Hematopoietic multipotent progenitor cell treated with erythropoietin and hydrocortisone succinate and interleukin-3 and kit ligand, for 4 days (in vitro differentiated cells): ENCODE measurements around the gene SMARCA4.
A peak's percentile ranks its signal among the peaks of the same experiment; 100 is the strongest.
"Not testable (repeated sequence)": the region's sequence is repeated elsewhere in the genome, so short reads cannot be mapped to it uniquely, and the experiment has no call there.

ENCODE experiments used
- DNase-seq: peaks from one replicate; pipeline ENCODE4 v3.0.0-alpha.2; 2015

The SMARCA4 gene

GRCh38 chr19:11078893-11079292, 118.1 kb downstream of the SMARCA4 start:
- no peak for DNase-seq

DNA sequence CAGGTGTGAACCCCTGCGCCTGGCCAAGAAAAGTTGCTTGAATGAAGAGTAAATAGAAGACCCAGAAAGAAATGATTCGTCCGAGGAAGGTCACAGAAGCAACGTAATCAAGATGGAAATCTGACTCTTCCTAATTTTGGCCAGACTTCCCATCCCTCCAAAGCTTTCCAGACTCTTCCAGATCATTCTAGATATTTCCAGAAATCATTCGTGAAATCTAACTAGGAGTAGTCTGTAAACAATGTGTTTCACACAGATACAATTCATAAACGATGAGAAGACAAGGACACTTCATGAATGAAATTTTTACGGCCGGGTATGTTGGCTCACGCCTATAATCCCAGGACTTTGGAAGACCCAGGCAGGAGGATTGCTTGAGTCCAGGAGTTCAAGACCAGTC, 119.2 kb downstream of the SMARCA4 start:
- DNase-seq: no peak

GRCh38 chr19:11087870-11088505, 127.2 kb downstream of the SMARCA4 start:
- DNase-seq: peak; percentile 60

GRCh38 chr19:11088506-11089253, 127.8 kb downstream of the SMARCA4 start:
- DNase-seq: no peak

DNA sequence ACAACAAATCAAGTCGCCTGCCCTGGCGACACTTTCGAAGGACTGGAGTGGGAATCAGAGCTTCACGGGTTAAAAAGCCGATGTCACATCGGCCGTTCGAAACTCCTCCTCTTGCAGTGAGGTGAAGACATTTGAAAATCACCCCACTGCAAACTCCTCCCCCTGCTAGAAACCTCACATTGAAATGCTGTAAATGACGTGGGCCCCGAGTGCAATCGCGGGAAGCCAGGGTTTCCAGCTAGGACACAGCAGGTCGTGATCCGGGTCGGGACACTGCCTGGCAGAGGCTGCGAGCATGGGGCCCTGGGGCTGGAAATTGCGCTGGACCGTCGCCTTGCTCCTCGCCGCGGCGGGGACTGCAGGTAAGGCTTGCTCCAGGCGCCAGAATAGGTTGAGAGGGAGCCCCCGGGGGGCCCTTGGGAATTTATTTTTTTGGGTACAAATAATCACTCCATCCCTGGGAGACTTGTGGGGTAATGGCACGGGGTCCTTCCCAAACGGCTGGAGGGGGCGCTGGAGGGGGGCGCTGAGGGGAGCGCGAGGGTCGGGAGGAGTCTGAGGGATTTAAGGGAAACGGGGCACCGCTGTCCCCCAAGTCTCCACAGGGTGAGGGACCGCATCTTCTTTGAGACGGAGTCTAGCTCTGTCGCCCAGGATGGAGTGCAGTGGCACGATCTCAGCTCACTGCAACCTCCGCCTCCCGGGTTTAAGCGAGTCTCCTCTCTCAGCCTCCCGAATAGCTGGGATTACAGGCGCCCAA, 128.6 kb downstream of the SMARCA4 start, which contains the start of gene LDLR:
Gene LDLR (plus strand): TSS at position 210 of the 760 bp plus-strand sequence. CDS start 86 bp downstream, at position 296.
- peak; percentile 99 for DNase-seq

- not testable (repeated sequence) for DNase-seq
These were observed 129.1 kb downstream of the SMARCA4 start for GRCh38 chr19:11090014-11090263.

- DNase-seq: peak; percentile 99
These were observed 129.6 kb downstream of the SMARCA4 start for GRCh38 chr19:11090264-11090996.

DNA sequence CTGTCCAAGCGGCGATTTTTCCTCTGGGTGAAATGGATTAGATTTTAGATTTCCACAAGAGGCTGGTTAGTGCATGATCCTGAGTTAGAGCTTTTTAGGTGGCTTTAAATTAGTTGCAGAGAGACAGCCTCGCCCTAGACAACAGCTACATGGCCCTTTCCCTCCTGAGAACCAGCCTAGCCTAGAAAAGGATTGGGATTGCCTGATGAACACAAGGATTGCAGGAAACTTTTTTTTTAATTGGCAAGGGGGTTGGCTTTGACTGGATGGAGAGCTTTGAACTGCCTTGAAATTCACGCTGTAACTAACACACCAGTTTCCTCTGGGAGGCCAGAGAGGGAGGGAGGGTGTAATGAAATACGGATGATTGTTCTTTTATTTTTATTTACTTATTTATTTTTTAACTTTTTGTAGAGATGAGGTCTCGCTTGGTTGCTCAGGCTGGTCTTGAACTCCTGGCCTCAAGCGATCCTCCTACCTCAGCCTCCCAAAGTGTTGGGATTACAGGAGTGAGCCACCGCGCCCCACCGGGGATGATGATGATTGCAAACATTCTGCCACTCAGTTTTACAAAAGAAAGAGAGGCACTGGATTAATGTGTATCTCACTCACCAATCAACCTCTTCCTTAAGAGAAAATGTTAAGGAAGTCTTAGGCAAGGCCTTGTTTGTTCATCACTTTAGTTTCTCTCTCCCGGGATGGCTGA, 130.3 kb downstream of the SMARCA4 start:
- DNase-seq: no peak

- DNase-seq: peak; percentile 67
These were observed 130.9 kb downstream of the SMARCA4 start for GRCh38 chr19:11091703-11092153.

DNA sequence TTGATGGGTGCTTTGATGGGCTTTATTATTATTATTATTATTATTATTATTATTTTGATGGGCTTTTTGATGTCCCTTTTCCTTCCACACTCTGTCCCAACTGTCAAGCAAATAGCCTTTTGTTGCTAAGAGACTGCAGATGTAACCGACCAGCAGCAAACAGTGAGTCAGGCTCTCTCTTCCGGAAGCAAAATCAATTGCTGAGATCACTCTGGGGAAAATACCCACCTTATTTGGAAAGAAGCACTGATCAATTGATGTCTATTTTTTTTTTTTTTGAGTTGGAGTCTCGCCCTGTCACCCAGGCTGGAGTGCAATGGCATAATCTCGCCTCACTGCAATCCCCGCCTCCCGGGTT, 131.3 kb downstream of the SMARCA4 start:
- peak; percentile 50 for DNase-seq

DNA sequence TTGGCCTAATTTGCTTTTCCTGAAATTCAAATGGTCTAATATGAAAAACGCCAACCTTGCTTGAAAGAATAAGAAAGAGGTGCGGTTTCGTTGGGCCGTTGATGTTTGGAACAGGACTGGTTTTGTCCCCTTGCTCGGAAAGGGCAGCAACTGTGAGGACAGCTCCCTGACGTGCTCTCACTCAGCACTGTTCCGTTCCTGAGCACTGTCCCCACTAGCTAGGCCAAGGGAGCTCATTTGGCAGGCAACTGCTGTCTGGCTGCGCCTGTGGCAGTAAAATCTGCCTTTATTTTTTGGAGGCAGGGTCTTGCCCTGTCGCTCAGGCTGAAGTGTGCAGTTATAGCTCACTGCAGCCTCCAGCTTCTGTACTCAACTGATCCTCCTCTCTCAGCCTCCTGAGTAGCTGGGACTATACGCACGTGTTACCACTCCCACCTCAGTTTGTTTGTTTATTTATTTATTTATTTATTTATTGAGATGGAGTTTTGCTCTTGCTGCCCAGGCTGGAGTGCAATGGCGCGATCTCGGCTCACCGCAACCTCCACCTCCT, 132.9 kb downstream of the SMARCA4 start:
- no peak for DNase-seq

GRCh38 chr19:11094520-11094894, 133.7 kb downstream of the SMARCA4 start:
- no peak for DNase-seq

GRCh38 chr19:11096210-11096841, 135.5 kb downstream of the SMARCA4 start:
- peak; percentile 50 for DNase-seq

DNA sequence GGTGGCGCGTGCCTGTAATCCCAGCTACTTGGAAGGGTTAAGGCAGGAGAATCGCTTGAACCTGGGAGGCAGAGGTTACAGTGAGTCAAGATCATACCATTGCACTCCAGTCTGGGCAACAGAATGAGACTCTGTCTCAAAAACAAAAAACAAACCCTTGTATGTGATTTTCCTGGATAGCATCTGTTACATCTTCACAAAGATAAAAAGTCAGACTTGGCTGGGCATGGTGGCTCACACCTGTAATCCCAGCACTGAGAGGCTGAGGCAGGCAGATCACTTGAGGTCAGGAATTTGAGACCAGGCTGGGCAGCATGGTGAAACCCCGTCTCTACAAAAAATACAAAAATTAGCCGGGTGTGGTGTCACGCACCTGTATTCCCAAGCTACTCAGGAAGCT, 136.5 kb downstream of the SMARCA4 start:
- DNase-seq: not testable (repeated sequence)

DNA sequence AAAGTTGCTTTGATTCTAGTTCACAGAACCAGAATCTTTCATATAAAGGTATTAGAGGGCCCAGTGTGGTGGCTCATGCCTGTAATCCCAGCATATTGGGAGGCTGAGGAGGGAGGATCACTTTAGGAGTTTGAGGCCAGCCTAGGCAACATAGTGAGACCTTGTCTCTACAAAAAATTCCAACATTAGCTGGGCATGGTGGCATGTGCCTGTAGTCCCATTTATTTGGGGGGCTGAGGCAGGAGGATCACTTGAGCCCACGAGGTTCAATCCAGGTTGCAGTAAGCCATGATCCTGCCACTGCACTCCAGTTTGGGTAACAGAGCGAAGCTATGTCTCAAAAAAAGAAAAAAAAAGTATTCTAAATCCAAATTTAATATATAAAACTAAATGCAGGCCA, 137.5 kb downstream of the SMARCA4 start:
- DNase-seq: no peak

DNA sequence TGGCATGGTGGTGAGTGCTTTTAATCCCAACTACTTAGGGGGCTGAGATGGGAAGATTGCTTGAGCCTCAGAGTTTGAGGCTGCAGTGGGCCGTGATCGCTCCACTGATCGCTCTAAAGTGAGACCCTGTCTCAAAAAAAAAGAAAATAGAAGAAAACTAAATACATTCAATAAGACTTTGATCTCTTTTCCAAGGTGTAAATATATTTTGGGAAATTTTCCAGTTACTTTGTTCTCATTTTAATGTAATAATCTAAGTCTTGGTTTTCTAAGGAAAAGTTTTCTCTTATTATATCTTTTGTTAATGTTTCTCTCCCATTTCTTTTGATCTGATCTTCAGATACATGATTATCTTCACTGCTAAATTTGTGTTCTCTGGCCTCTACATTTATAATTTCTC, 138.0 kb downstream of the SMARCA4 start:
- no peak for DNase-seq

GRCh38 chr19:11100049-11100448, 139.2 kb downstream of the SMARCA4 start:
- DNase-seq: no peak

GRCh38 chr19:11101057-11101456, 140.2 kb downstream of the SMARCA4 start:
- DNase-seq: no peak

- no peak for DNase-seq
These were observed 142.1 kb downstream of the SMARCA4 start for GRCh38 chr19:11102944-11103343.

GRCh38 chr19:11103667-11104066, 142.8 kb downstream of the SMARCA4 start:
- DNase-seq: not testable (repeated sequence)

DNA sequence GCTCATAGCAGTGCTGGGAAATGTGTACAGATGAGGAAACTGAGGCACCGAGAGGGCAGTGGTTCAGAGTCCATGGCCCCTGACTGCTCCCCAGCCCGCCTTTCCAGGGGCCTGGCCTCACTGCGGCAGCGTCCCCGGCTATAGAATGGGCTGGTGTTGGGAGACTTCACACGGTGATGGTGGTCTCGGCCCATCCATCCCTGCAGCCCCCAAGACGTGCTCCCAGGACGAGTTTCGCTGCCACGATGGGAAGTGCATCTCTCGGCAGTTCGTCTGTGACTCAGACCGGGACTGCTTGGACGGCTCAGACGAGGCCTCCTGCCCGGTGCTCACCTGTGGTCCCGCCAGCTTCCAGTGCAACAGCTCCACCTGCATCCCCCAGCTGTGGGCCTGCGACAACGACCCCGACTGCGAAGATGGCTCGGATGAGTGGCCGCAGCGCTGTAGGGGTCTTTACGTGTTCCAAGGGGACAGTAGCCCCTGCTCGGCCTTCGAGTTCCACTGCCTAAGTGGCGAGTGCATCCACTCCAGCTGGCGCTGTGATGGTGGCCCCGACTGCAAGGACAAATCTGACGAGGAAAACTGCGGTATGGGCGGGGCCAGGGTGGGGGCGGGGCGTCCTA, 144.3 kb downstream of the SMARCA4 start:
- no peak for DNase-seq
